ENCODE results near the gene HRG.

DNA sequence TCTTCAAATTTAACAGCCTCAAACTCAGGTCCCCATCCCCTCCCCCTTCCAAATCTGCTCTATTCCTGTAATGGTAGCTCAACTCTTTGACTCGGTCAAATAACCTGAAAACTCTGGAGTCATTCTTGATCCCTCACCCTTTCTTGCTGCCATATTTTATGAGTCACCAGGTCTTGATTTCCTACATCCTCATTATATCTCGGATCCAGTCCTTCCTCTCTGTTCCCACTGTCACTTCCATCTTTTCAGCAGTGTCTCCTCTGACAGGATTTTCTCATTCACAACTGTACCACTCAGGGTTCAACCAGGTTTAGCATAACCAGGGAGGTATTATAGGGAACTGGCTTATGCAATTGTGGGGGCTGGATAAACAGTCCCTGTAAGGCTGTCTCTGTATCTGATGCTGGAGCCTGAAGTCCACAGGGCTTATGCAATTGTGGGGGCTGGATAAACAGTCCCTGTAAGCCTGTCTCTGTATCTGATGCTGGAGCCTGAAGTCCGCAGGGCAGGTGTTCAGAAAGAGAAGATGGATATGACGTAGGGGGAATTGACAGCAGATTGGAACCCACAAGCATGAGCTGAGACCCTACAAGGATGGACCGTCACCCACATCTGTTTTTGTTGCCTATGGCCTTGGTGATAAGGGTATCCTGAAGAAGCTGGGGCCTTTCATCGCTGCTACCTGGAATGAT, 34.7 kb upstream of the HRG start:
- TF ChIP-seq, protein P1, sequence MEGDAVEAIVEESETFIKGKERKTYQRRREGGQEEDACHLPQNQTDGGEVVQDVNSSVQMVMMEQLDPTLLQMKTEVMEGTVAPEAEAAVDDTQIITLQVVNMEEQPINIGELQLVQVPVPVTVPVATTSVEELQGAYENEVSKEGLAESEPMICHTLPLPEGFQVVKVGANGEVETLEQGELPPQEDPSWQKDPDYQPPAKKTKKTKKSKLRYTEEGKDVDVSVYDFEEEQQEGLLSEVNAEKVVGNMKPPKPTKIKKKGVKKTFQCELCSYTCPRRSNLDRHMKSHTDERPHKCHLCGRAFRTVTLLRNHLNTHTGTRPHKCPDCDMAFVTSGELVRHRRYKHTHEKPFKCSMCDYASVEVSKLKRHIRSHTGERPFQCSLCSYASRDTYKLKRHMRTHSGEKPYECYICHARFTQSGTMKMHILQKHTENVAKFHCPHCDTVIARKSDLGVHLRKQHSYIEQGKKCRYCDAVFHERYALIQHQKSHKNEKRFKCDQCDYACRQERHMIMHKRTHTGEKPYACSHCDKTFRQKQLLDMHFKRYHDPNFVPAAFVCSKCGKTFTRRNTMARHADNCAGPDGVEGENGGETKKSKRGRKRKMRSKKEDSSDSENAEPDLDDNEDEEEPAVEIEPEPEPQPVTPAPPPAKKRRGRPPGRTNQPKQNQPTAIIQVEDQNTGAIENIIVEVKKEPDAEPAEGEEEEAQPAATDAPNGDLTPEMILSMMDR (IDR thresholded peaks at IDR 0.05): no peak
- no peak for TF ChIP-seq POLR2A (IDR thresholded peaks at IDR 0.05)

Data from esophagus squamous epithelium (tissue), 4 donors.